PC-3 (cell line): ENCODE results near the gene CACNG8.

Experiments used
- CTCF ChIP-seq: fragments of 300-600 bp; sonication (generic); conservative IDR thresholded peaks from 2 replicates; pipeline ENCODE4 v1.5.1; 2017; ENCODE audit warnings: antibody characterized with exemption, low read depth, mild to moderate bottlenecking, low read length
- EZH2 ChIP-seq: fragments of 300-600 bp; sonication (generic); IDR thresholded peaks from one replicate; pipeline ENCODE4 v1.6.1; 2017; ENCODE audit warnings: antibody characterized with exemption, mild to moderate bottlenecking, low read length; ENCODE audit not compliant: unreplicated experiment

- TF ChIP-seq CTCF (no peak), EZH2 (no peak)
Observed at GRCh38 chr19:53945441-53945840, 17.3 kb upstream of the CACNG8 start.
